A549 (cell line): Measurements from ENCODE around the gene ALDH3B1. TPM values are rescaled to one million over a fixed set of nuclear protein-coding genes. Genes with fewer than 3 reads are reported as not detected.

ENCODE experiments used
- ATAC-seq, 2 experiments: fragments of 200-7000 bp in 1 of 2; fragments of >200 bp in 1 of 2; cut with Nextera tagmentation in 1 of 2; cut with Tn5 transposase in 1 of 2; 3 replicates each; pipeline versions ENCODE4 v1.8.0 to v1.9.1; 2018 to 2020; ENCODE audit warnings: mild to moderate bottlenecking in 1 of 2, moderate library complexity in 1 of 2
- CTCF ChIA-PET: fragments of 300-600 bp; sonication (Branson Sonifier 250); formaldehyde crosslinking; extraction: SDS; loops from one replicate; lab custom pipeline; 2021; ENCODE audit warnings: antibody characterized with exemption, inconsistent platforms; lab: Yijun Ruan, JAX
- POLR2A ChIA-PET: fragments of 350-600 bp; formaldehyde crosslinking; extraction: SDS; loops from one replicate; lab custom pipeline; 2021; ENCODE audit warnings: antibody characterized with exemption, inconsistent platforms; lab: Yijun Ruan, JAX
- DNase-seq, 2 experiments: peaks; one replicate each; pipeline versions ENCODE4 v3.0.0 to v3.0.0-alpha.2; 2011 to 2016; ENCODE audit warnings: low read depth in 1 of 2, low spot score in 1 of 2
- FAIRE-seq: peaks from 2 replicates; lab custom pipeline; 2011; peaks lifted over from hg19 to GRCh38; lab: Jason Lieb, UNC
- H3K27ac ChIP-seq, 2 experiments: fragments of >200 bp; sonication (Bioruptor Twin); formaldehyde crosslinking; 3 replicates each; pipeline ENCODE4 v1.5.1; 2016 to 2017
- H3K4me1 ChIP-seq: fragments of >200 bp; sonication (Bioruptor Twin); formaldehyde crosslinking; 3 replicates; pipeline ENCODE4 v1.6.1; 2016
- H3K4me2 ChIP-seq: fragments of >200 bp; sonication (Bioruptor Twin); formaldehyde crosslinking; 3 replicates; pipeline ENCODE4 v1.6.1; 2016
- H3K4me3 ChIP-seq: fragments of >200 bp; sonication (Bioruptor Twin); formaldehyde crosslinking; 3 replicates; pipeline ENCODE4 v1.5.1; 2016
- H3K9me3 ChIP-seq: fragments of >200 bp; sonication (Bioruptor Twin); formaldehyde crosslinking; 3 replicates; pipeline ENCODE4 v1.6.1; 2016
- ATOH8 ChIP-seq: fragments of 250-450 bp; sonication (Bioruptor Pico); IDR thresholded peaks from 2 replicates; pipeline ENCODE4 v1.5.0; 2020; ENCODE audit warnings: low read depth, mild to moderate bottlenecking, moderate library complexity
- BCL3 ChIP-seq: fragments of >200 bp; sonication (Bioruptor Twin); formaldehyde crosslinking; IDR thresholded peaks from 3 replicates; pipeline ENCODE4 v1.6.1; 2016
- CBX2 ChIP-seq: fragments of 200-600 bp; sonication (generic); IDR thresholded peaks from 2 replicates; pipeline ENCODE4 v1.6.1; 2016; ENCODE audit warnings: low read depth, mild to moderate bottlenecking, borderline replicate concordance
- CBX8 ChIP-seq: fragments of 200-600 bp; sonication (generic); IDR thresholded peaks from 2 replicates; pipeline ENCODE4 v1.6.1; 2016
- E2F6 ChIP-seq: IDR thresholded peaks from 2 replicates; pipeline ENCODE4 v1.6.1; 2012; ENCODE audit warnings: low read depth, borderline replicate concordance
- EHF ChIP-seq: fragments of 250-450 bp; sonication (Bioruptor Pico); IDR thresholded peaks from 2 replicates; pipeline ENCODE4 v1.5.0; 2020; ENCODE audit warnings: mild to moderate bottlenecking
- ELK1 ChIP-seq: fragments of 150-350 bp; IDR thresholded peaks from 2 replicates; pipeline ENCODE4 v1.6.1; 2014; ENCODE audit warnings: low read depth, mild to moderate bottlenecking, low read length
- FOSB ChIP-seq: fragments of 250-450 bp; sonication (Bioruptor Pico); IDR thresholded peaks from 2 replicates; pipeline ENCODE4 v1.5.0; 2020; ENCODE audit warnings: mild to moderate bottlenecking, moderate library complexity
- FOSL2 ChIP-seq, 2 experiments: fragments of 450-650 bp in 1 of 2; fragments of >200 bp in 1 of 2; sonication (Bioruptor Twin) in 1 of 2; formaldehyde crosslinking; IDR thresholded peaks; 2 replicates each; pipeline versions ENCODE4 v1.5.0 to v1.6.1; 2016 to 2020; ENCODE audit warnings: mild to moderate bottlenecking in 1 of 2, moderate library complexity in 1 of 2
- FOXS1 ChIP-seq: fragments of 250-450 bp; sonication (Bioruptor Pico); IDR thresholded peaks from 2 replicates; pipeline ENCODE4 v1.5.0; 2020; ENCODE audit warnings: mild to moderate bottlenecking, moderate library complexity
- GATA3 ChIP-seq: IDR thresholded peaks from 2 replicates; pipeline ENCODE4 v1.6.1; 2012; ENCODE audit warnings: borderline replicate concordance
- HDAC2 ChIP-seq: fragments of 200-600 bp; sonication (generic); IDR thresholded peaks from 2 replicates; pipeline ENCODE4 v1.6.1; 2016
- HES2 ChIP-seq: fragments of >200 bp; sonication (Bioruptor Twin); formaldehyde crosslinking; IDR thresholded peaks from 2 replicates; pipeline ENCODE4 v1.6.1; 2016
- HMGXB4 ChIP-seq: fragments of 250-450 bp; sonication (Bioruptor Pico); IDR thresholded peaks from 2 replicates; pipeline ENCODE4 v1.5.0; 2021; ENCODE audit warnings: mild to moderate bottlenecking, moderate library complexity, borderline replicate concordance
- HOXB13 ChIP-seq: fragments of 250-450 bp; sonication (Bioruptor Pico); IDR thresholded peaks from 2 replicates; pipeline ENCODE4 v1.5.0; 2020; ENCODE audit warnings: low read depth, mild to moderate bottlenecking, moderate library complexity
- JUNB ChIP-seq: fragments of >200 bp; sonication (Bioruptor Twin); formaldehyde crosslinking; IDR thresholded peaks from 2 replicates; pipeline ENCODE4 v1.6.1; 2016
- MAX ChIP-seq: IDR thresholded peaks from 2 replicates; pipeline ENCODE4 v1.6.1; 2012
- MYC ChIP-seq: IDR thresholded peaks from 2 replicates; pipeline ENCODE4 v1.6.1; 2012; ENCODE audit warnings: mild to moderate bottlenecking, inconsistent platforms, low read length, improper control_type of control experiment, borderline replicate concordance
- NR3C1 ChIP-seq: fragments of >200 bp; sonication (Bioruptor Twin); formaldehyde crosslinking; IDR thresholded peaks from 3 replicates; pipeline ENCODE4 v1.6.1; 2017
- PHF8 ChIP-seq: fragments of 200-600 bp; sonication (generic); IDR thresholded peaks from 2 replicates; pipeline ENCODE4 v1.6.1; 2016; ENCODE audit warnings: low read depth, mild to moderate bottlenecking, antibody characterized with exemption, moderate library complexity, borderline replicate concordance
- POLR2A ChIP-seq: IDR thresholded peaks from 2 replicates; pipeline ENCODE4 v1.6.1; 2012; ENCODE audit warnings: mild to moderate bottlenecking, low read length
- RARB ChIP-seq: fragments of 250-450 bp; sonication (Bioruptor Pico); IDR thresholded peaks from 2 replicates; pipeline ENCODE4 v1.8.0; 2021; ENCODE audit warnings: mild to moderate bottlenecking, moderate library complexity
- REST ChIP-seq: fragments of 200-600 bp; sonication (generic); IDR thresholded peaks from 2 replicates; pipeline ENCODE4 v1.6.1; 2016; ENCODE audit warnings: antibody characterized with exemption, mild to moderate bottlenecking, moderate library complexity
- RFX5 ChIP-seq: fragments of 450-650 bp; IDR thresholded peaks from 2 replicates; pipeline ENCODE4 v1.7.1; 2014; ENCODE audit warnings: antibody characterized with exemption, mild to moderate bottlenecking, moderate library complexity
- SREBF2 ChIP-seq: fragments of 450-650 bp; IDR thresholded peaks from 2 replicates; pipeline ENCODE4 v1.6.1; 2014; ENCODE audit warnings: mild to moderate bottlenecking, moderate library complexity
- WGBS: methylation state at CpG from one replicate; pipeline ENCODE4 v1.1.6; 2017; ENCODE audit errors: missing lambda C conversion rate; 5-methylcytosine and 5-hydroxymethylcytosine counted together
- polyA plus RNA-seq, 4 experiments: library from polyadenylated mRNA; depleted of rRNA in 3 of 4; stranded (reverse); fragments of >200 nt; fragmentation: RNase III in 1 of 4; extraction: RNeasy Plus Mini Kit Qiagen cat#74134 plus additional on column Dnase treatment in 1 of 4; gene quantifications; 2 replicates in 3 of 4; 3 replicates in 1 of 4; pipeline ENCODE4 v1.2.3, GENCODE V29; 2011 to 2017

The ALDH3B1 gene
- polyA plus RNA-seq, 2 of the 4 experiments (the other 2 are of a cell fraction), result 93.7 to 130 TPM

GRCh38 chr11:68012044-68012842, 2.1 kb downstream of the ALDH3B1 start (continued):
- TF ChIP-seq REST (no peak), HES2 (no peak)

GRCh38 chr11:68012843-68013610, 2.9 kb downstream of the ALDH3B1 start:
- H3K4me1 ChIP-seq, result peaks cover 83% of the 10 kb centered on the region
- no peaks in the 10 kb centered on the region for H3K9me3 ChIP-seq
- peak overlapping the region; percentile 66; the same call in 2 of the 3 replicates for H3K4me3 ChIP-seq
- DNase-seq (peak; percentile 82 to 98), FAIRE-seq (peak; percentile 98), ATAC-seq (peak; percentile 26 to 46)
- peak overlapping the region; percentile 96 for H3K4me2 ChIP-seq
- ChIA-PET POLR2A (interaction anchor here (0.5 to 3.8 kb wide), 9 partner anchors 9 to 31 kb away, joined by 3 to 37 read pairs (median 6); partner anchors contain the start of genes NDUFS8 and UNC93B1), CTCF (interaction anchor here (0.8 to 3.9 kb wide), 4 partner anchors 9 to 19 kb away, joined by 3 to 23 read pairs (median 6); partner anchors contain the start of gene UNC93B1)
- H3K27ac ChIP-seq, result peak overlapping the region; percentile 99 to 100
- 4% methylated on average over 7 of the region's 16 CpGs for WGBS
- TF ChIP-seq HMGXB4 (CRISPR knock-in tag) (peak; percentile 4; the same call in 1 of the 2 replicates), CBX2 (no peak), ELK1 (no peak), MAX (peak; percentile 93), BCL3 (peak; percentile 75; the same call in 1 of the 3 replicates), RFX5 (peak; percentile 53; the same call in 1 of the 2 replicates), POLR2A (no peak; the same call in 1 of the 2 replicates), SREBF2 (no peak), NR3C1 (no peak), RARB (CRISPR knock-in tag) (peak; percentile 81; the same call in 1 of the 2 replicates), MYC (peak; percentile 78), CBX8 (no peak), FOXS1 (CRISPR knock-in tag) (peak; percentile 66; the same call in 1 of the 2 replicates), FOSL2 (IDR thresholded peaks at IDR 0.05) (no peak), FOSL2 (CRISPR knock-in tag; IDR thresholded peaks at IDR 0.05) (peak; percentile 50), HOXB13 (CRISPR knock-in tag) (peak; percentile 89), E2F6 (peak; percentile 63; the same call in 1 of the 2 replicates), FOSB (CRISPR knock-in tag) (peak; percentile 78), EHF (CRISPR knock-in tag) (peak; percentile 14; the same call in 1 of the 2 replicates), JUNB (no peak; the same call in 1 of the 2 replicates), GATA3 (peak; percentile 91), PHF8 (no peak), HDAC2 (no peak), ATOH8 (CRISPR knock-in tag) (no peak; the same call in 1 of the 2 replicates)
